Activated naive CD8-positive, alpha-beta T cell treated with anti-CD3 and anti-CD28 coated beads, Interleukin-2, amount 10 ng/mL, durations not matched to agents 7 days and 5 days (primary cell): ENCODE measurements around the gene AOC3. TPM values are rescaled to one million over a fixed set of nuclear protein-coding genes. Genes with fewer than 3 reads are reported as not detected.
"Not testable (repeated sequence)": the region's sequence is repeated elsewhere in the genome, so short reads cannot be mapped to it uniquely, and the experiment has no call there.

Experiments
- ATAC-seq: fragments of 150-1000 bp; cut with Tn5 transposase; one replicate; pipeline ENCODE4 v1.10.0; 2021; ENCODE audit warnings: low read depth, moderate library complexity
- POLR2A ChIA-PET: fragments of 350-600 bp; sonication (Branson Sonifier 250); formaldehyde crosslinking; loops from one replicate; lab custom pipeline; 2021; ENCODE audit warnings: antibody characterized with exemption; lab: Charles Lee
- DNase-seq: peaks from one replicate; pipeline ENCODE4 v3.0.0; 2021
- H3K27ac Mint-ChIP-seq: one replicate; pipeline ENCODE4 v1.8.0; 2022; ENCODE audit warnings: mild to moderate bottlenecking, mixed read lengths
- H3K27me3 Mint-ChIP-seq: one replicate; pipeline ENCODE4 v1.8.0; 2022; ENCODE audit warnings: mild to moderate bottlenecking, moderate library complexity, mixed read lengths
- H3K36me3 Mint-ChIP-seq: one replicate; pipeline ENCODE4 v1.8.0; 2021; ENCODE audit warnings: mild to moderate bottlenecking, mixed read lengths
- H3K4me1 Mint-ChIP-seq: one replicate; pipeline ENCODE4 v1.8.0; 2021; ENCODE audit warnings: mixed read lengths
- H3K4me3 Mint-ChIP-seq: one replicate; pipeline ENCODE4 v1.8.0; 2022; ENCODE audit warnings: mild to moderate bottlenecking, moderate library complexity, mixed read lengths
- H3K9me3 Mint-ChIP-seq: one replicate; pipeline ENCODE4 v1.8.0; 2021; ENCODE audit warnings: mixed read lengths
- total RNA-seq, 2 experiments: library from RNA; stranded (reverse); gene quantifications; one replicate each; pipeline ENCODE4 v1.2.3, GENCODE V29; 2021

Gene AOC3
- total RNA-seq, 2 experiments from 2014 or later: 0.74 to 0.86 TPM

DNA sequence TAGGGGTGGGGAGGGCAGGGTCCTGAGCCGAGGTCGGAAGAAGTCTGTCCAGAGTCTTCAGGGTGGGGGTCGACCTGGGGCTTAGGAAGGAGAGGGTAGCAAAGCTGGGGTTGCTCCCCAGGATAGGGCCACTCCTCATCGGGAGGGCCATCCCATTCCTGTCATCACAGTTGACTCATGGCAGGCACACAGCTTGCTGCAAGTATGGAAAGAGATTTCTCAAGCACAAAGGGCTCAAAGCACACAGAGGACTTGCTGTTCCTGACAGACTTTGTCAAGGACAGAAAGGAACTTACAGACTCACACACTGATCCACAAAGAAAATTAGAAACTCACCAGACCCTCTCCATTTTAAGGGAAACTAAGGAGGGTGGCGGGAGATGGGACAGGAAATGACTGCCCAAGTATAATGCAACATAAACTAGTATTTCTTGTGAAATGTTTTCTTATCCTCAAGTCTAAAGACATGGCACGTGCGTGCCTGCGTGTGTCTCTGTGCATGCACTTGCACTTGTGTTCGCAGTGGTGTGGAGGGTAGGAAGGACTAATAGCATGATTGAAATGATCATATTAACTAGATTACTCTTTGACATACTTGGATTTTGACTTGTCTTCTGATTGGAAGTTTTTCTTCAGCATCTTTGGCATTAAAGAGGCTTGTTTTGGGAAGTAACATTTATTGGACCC is 4.3 kb upstream of the AOC3 start:
- Mint-ChIP-seq H3K27ac (no peak overlapping the region), H3K36me3 (no peaks in the 10 kb centered on the region), H3K27me3 (no peaks in the 10 kb centered on the region), H3K4me3 (no peak overlapping the region), H3K4me1 (peaks cover 9% of the 10 kb centered on the region), H3K9me3 (no peaks in the 10 kb centered on the region)
- DNase-seq: no peak
- POLR2A ChIA-PET: no interaction called here
- no peak for ATAC-seq

DNA sequence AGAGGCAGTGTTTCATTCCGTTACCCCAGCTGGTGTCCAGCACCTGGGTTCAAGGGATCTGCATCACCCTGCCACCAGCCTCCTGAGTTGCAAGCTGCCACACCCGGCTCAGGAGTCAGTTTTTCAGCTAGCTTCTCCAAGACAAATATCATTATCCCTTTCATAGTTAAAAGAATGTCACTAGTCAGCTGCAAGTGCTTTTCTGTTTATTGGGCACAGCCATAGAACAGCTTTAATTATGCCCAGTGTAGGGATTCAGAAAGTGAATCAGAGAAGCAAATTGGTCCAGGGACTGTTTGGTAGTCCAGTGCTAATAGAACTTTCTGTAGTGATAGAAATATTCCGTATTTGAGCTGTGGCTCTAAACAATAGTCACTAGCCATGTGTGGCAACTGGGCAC is 2.9 kb upstream of the AOC3 start:
- Mint-ChIP-seq H3K27ac (no peak overlapping the region), H3K36me3 (no peaks in the 10 kb centered on the region), H3K27me3 (no peaks in the 10 kb centered on the region), H3K9me3 (no peaks in the 10 kb centered on the region), H3K4me3 (no peak overlapping the region), H3K4me1 (peaks cover 9% of the 10 kb centered on the region)
- DNase-seq (no peak), ATAC-seq (no peak)
- POLR2A ChIA-PET: no interaction called here

DNA sequence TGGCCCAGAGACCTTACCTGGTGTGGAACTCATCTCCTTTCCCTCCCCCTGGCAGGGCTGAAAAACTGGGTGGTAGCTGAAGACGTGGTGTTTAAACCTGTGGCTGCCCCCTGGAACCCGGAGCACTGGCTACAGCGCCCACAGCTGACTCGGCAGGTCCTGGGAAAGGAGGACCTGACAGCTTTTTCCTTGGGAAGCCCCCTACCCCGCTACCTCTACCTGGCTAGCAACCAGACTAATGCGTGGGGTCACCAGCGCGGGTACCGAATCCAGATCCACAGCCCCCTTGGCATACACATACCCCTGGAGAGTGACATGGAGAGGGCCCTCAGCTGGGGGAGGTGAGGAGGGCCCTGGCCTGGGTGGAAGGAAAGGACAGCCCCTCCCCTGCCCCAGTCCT is 2.0 kb upstream of the AOC3 start:
- H3K4me3 Mint-ChIP-seq: no peak overlapping the region
- no peak for DNase-seq
- ATAC-seq: no peak
- peaks cover 9% of the 10 kb centered on the region for H3K4me1 Mint-ChIP-seq
- POLR2A ChIA-PET: no interaction called here
- H3K36me3 Mint-ChIP-seq: no peaks in the 10 kb centered on the region
- H3K27ac Mint-ChIP-seq: no peak overlapping the region
- H3K9me3 Mint-ChIP-seq: no peaks in the 10 kb centered on the region
- no peaks in the 10 kb centered on the region for H3K27me3 Mint-ChIP-seq

DNA sequence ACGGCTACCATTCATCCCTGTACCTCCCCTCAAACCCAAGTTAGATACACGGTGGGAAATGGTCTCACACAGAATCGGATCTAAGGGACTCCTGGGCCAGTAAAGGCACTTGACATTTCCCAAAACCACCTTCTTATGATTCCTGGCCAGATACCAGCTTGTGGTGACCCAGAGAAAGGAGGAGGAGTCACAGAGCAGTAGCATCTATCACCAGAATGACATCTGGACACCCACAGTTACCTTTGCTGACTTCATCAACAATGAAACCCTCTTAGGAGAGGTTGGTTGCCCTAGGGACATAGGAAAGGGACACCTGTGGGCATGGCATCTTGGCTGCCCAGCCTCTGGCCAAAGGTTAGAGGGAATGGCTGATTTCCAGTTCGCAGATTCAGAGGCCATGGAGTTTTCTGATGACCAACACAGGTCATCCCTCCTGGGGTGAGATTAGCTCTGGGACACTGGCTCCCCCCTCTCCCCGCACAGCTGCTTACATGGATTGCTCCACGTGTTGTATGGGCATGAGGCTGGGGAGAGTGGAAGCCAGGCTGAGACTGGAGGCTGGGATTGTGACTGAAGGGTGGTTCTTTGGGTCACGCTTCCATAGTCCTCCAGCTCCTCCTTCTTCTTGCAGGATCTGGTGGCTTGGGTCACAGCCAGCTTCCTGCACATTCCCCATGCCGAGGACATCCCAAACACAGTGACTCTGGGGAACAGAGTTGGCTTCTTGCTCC is 1.4 kb upstream of the AOC3 start:
- Mint-ChIP-seq H3K4me1 (peaks cover 9% of the 10 kb centered on the region), H3K27ac (no peak overlapping the region), H3K9me3 (no peaks in the 10 kb centered on the region), H3K4me3 (no peak overlapping the region), H3K27me3 (no peaks in the 10 kb centered on the region), H3K36me3 (no peaks in the 10 kb centered on the region)
- no peak for ATAC-seq
- DNase-seq: no peak
- POLR2A ChIA-PET: no interaction called here

DNA sequence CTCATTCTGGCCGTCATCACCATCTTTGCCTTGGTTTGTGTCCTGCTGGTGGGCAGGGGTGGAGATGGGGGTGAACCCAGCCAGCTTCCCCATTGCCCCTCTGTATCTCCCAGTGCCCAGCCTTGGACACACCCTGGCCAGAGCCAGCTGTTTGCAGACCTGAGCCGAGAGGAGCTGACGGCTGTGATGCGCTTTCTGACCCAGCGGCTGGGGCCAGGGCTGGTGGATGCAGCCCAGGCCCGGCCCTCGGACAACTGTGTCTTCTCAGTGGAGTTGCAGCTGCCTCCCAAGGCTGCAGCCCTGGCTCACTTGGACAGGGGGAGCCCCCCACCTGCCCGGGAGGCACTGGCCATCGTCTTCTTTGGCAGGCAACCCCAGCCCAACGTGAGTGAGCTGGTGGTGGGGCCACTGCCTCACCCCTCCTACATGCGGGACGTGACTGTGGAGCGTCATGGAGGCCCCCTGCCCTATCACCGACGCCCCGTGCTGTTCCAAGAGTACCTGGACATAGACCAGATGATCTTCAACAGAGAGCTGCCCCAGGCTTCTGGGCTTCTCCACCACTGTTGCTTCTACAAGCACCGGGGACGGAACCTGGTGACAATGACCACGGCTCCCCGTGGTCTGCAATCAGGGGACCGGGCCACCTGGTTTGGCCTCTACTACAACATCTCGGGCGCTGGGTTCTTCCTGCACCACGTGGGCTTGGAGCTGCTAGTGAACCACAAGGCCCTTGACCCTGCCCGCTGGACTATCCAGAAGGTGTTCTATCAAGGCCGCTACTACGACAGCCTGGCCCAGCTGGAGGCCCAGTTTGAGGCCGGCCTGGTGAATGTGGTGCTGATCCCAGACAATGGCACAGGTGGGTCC is 607 bp downstream of the AOC3 start:
- H3K27ac Mint-ChIP-seq, H3K27me3 Mint-ChIP-seq, H3K4me1 Mint-ChIP-seq, H3K9me3 Mint-ChIP-seq, POLR2A ChIA-PET, ATAC-seq, H3K4me3 Mint-ChIP-seq, H3K36me3 Mint-ChIP-seq: not testable (repeated sequence)
- DNase-seq: peak; percentile 16

DNA sequence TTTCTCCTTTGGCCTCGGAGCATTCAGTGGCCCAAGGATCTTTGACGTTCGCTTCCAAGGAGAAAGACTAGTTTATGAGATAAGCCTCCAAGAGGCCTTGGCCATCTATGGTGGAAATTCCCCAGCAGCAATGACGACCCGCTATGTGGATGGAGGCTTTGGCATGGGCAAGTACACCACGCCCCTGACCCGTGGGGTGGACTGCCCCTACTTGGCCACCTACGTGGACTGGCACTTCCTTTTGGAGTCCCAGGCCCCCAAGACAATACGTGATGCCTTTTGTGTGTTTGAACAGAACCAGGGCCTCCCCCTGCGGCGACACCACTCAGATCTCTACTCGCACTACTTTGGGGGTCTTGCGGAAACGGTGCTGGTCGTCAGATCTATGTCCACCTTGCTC is 1.4 kb downstream of the AOC3 start:
- POLR2A ChIA-PET: no interaction called here
- no peaks in the 10 kb centered on the region for H3K27me3 Mint-ChIP-seq
- H3K27ac Mint-ChIP-seq: no peak overlapping the region
- H3K4me1 Mint-ChIP-seq: no peaks in the 10 kb centered on the region
- no peak for ATAC-seq
- no peak for DNase-seq
- H3K36me3 Mint-ChIP-seq: no peaks in the 10 kb centered on the region
- no peak overlapping the region for H3K4me3 Mint-ChIP-seq
- H3K9me3 Mint-ChIP-seq: no peaks in the 10 kb centered on the region

DNA sequence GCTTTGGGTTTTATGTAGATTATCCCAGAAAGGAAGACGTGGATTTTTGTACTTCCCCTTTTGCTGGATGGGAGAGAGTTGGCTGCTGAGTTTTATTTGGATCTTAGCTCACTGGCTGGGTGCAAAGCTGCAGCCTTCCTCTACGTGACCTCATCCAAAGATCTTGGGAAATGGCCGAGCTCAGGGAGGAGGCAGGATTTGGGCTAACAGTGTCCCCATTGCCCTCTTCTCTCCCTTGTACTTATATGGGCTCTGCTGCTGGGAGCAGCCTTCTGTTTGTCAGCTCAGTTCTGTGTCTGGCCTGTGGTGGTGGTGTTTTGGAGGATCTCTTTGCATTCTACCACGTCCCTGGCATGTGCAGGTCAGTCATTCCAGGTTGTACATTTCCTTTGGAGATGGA is 2.0 kb downstream of the AOC3 start:
- Mint-ChIP-seq H3K4me1 (no peaks in the 10 kb centered on the region), H3K9me3 (no peaks in the 10 kb centered on the region), H3K4me3 (no peak overlapping the region), H3K27me3 (no peaks in the 10 kb centered on the region), H3K36me3 (no peaks in the 10 kb centered on the region), H3K27ac (no peak overlapping the region)
- POLR2A ChIA-PET: no interaction called here
- DNase-seq (no peak), ATAC-seq (no peak)

DNA sequence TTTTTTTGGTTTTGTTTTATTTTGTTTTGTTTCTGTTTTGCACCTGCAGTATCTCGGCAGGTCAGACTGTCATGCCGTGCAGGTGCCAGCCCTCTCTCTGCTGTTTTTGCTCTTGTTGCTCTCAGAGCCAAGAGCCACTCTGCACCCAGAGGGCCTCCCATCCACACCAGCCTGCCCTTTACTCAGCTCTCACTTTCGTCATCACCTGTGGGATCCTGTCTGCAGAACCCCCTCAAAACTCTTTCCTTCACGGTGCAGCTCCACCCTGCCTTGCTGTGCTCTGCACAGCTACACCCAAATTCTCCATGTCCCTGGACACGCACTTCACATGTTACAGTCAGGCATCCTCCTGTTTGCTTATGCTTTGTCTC is 2.6 kb downstream of the AOC3 start:
- H3K4me1 Mint-ChIP-seq: no peaks in the 10 kb centered on the region
- no peaks in the 10 kb centered on the region for H3K36me3 Mint-ChIP-seq
- no peak overlapping the region for H3K27ac Mint-ChIP-seq
- ATAC-seq: no peak
- H3K4me3 Mint-ChIP-seq: no peak overlapping the region
- no peaks in the 10 kb centered on the region for H3K9me3 Mint-ChIP-seq
- DNase-seq: no peak
- no peaks in the 10 kb centered on the region for H3K27me3 Mint-ChIP-seq
- POLR2A ChIA-PET: no interaction called here

DNA sequence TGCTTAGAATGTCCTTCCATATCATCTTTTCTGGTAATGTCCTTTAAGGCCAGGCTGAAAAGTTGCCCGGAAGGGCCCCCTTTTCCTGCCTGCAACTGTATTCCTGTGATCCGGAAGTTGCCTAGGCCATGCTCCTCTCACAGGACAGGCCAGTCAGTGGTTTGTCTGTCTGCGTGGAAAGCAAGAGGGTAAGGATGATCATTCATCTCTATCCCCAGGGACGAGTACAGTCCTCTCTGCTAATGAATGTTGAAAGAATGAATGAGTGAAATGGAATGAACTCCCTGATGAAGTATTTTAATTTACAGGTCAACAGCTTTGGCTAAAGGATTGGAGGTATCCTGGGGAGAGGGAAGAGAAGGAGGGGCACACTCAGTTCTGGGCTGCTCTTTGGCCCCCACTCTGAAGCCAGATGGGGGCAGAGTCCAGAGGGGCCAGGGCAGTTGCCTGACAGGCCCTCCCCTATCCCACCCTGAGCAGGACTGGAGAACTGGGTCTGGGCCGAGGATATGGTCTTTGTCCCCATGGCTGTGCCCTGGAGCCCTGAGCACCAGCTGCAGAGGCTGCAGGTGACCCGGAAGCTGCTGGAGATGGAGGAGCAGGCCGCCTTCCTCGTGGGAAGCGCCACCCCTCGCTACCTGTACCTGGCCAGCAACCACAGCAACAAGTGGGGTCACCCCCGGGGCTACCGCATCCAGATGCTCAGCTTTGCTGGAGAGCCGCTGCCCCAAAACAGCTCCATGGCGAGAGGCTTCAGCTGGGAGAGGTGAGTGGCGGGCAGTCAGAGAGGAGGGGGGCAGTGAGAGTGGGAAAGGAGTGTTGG is 3.2 kb downstream of the AOC3 start:
- H3K36me3 Mint-ChIP-seq: no peaks in the 10 kb centered on the region
- no peak overlapping the region for H3K27ac Mint-ChIP-seq
- H3K4me3 Mint-ChIP-seq: no peak overlapping the region
- no peak for ATAC-seq
- no peak for DNase-seq
- POLR2A ChIA-PET: no interaction called here
- no peaks in the 10 kb centered on the region for H3K4me1 Mint-ChIP-seq
- no peaks in the 10 kb centered on the region for H3K9me3 Mint-ChIP-seq
- no peaks in the 10 kb centered on the region for H3K27me3 Mint-ChIP-seq

DNA sequence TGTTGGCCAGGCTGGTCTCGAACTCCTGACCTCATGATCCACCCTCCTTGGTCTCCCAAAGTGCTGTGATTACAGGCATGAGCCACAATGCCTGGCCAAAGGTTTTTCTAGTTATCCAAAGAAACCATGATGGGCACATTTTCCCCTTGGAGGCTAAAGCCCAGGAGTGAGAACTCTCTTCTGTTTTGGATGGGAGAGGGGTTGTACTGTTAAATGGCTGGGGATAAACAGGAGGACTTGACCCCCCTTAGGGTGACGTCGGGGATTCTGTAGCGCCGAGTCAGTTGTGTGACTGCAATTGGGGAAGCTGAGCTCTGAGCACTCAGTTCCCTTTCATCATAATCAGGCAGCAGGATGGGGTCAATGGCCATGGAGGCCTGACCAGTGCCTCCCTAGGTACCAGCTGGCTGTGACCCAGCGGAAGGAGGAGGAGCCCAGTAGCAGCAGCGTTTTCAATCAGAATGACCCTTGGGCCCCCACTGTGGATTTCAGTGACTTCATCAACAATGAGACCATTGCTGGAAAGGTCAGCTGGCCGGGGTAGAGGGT is 4.1 kb downstream of the AOC3 start:
- H3K4me3 Mint-ChIP-seq: no peak overlapping the region
- H3K27ac Mint-ChIP-seq: no peak overlapping the region
- no peaks in the 10 kb centered on the region for H3K9me3 Mint-ChIP-seq
- POLR2A ChIA-PET: no interaction called here
- no peaks in the 10 kb centered on the region for H3K27me3 Mint-ChIP-seq
- no peaks in the 10 kb centered on the region for H3K4me1 Mint-ChIP-seq
- H3K36me3 Mint-ChIP-seq: no peaks in the 10 kb centered on the region
- ATAC-seq (no peak), DNase-seq (no peak)

DNA sequence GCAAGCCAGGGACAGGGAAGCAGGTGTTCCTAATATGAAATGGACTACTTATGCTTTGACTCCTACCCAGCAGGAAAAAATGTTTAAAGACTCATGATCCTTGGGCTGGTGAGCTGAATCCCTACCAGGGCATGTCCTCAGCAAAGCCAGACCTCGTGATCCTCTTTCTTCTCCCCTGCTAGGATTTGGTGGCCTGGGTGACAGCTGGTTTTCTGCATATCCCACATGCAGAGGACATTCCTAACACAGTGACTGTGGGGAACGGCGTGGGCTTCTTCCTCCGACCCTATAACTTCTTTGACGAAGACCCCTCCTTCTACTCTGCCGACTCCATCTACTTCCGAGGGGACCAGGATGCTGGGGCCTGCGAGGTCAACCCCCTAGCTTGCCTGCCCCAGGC is 5.1 kb downstream of the AOC3 start:
- H3K27me3 Mint-ChIP-seq, ATAC-seq, POLR2A ChIA-PET: not testable (repeated sequence)

DNA sequence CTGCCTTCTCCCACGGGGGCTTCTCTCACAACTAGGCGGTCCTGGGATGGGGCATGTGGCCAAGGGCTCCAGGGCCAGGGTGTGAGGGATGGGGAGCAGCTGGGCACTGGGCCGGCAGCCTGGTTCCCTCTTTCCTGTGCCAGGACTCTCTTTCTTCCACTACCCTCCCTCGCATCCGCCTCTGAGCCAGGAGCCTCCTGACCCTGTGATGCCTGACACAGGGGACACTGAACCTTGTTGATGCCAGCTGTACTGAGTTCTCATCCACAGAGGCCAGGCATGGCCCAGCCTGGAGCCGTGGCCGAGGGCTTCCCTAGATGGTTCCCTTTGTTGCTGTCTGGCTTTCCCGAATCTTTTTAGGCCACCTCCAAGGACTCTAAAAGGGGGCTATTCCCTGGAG is 5.5 kb downstream of the AOC3 start:
- H3K27me3 Mint-ChIP-seq, H3K36me3 Mint-ChIP-seq, H3K27ac Mint-ChIP-seq, POLR2A ChIA-PET, ATAC-seq, H3K4me3 Mint-ChIP-seq, DNase-seq, H3K4me1 Mint-ChIP-seq, H3K9me3 Mint-ChIP-seq: not testable (repeated sequence)

More for the DNA sequence above, 5.1 kb downstream of the AOC3 start:
- not testable (repeated sequence) for H3K4me3 Mint-ChIP-seq, H3K36me3 Mint-ChIP-seq, H3K4me1 Mint-ChIP-seq, H3K27ac Mint-ChIP-seq, H3K9me3 Mint-ChIP-seq, DNase-seq

DNA sequence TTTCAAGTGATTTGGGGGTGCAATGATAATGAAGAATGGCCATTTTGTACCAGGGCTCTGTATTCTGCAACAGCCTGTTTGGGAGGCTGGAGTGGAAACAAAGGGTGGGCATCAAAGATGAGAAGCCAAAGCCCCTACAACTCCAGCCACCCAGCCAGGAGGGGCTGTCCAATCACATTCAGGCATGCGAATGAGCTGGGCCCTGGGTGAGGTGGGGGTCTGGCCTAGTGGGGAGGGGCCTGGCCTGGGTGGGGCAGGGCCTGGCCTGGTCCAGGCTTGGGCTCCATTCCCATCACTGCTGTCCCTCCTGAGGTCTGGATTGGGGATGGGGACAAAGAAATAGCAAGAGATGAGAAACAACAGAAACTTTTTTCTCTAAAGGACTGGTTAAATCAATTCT is 6.4 kb downstream of the AOC3 start:
- Mint-ChIP-seq H3K27me3 (no peaks in the 10 kb centered on the region), H3K9me3 (no peaks in the 10 kb centered on the region), H3K36me3 (no peaks in the 10 kb centered on the region), H3K4me1 (no peaks in the 10 kb centered on the region), H3K27ac (no peak overlapping the region), H3K4me3 (no peak overlapping the region)
- DNase-seq: no peak
- ATAC-seq: no peak
- POLR2A ChIA-PET: no interaction called here
